Large intestine (tissue), 3 donors: ENCODE measurements around the gene COL23A1. TPM values are rescaled to one million over a fixed set of nuclear protein-coding genes. Genes with fewer than 3 reads are reported as not detected.

ENCODE experiments used
- DNase-seq, 2 donors: peaks; one replicate each; pipeline versions ENCODE4 v3.0.0 to v3.0.0-alpha.2; 2013
- H3K27ac ChIP-seq: one replicate; pipeline ENCODE4 v1.5.1; 2013; ENCODE audit warnings: low read length
- H3K27me3 ChIP-seq: 2 replicates; pipeline ENCODE4 v1.6.1; 2013; ENCODE audit warnings: low read length; ENCODE audit not compliant: control insufficient read depth, insufficient read depth
- H3K36me3 ChIP-seq: 2 replicates; pipeline ENCODE4 v1.6.1; 2013; ENCODE audit warnings: low read length; ENCODE audit not compliant: control insufficient read depth, insufficient read depth
- H3K4me1 ChIP-seq: one replicate; pipeline ENCODE4 v1.6.1; 2013; ENCODE audit warnings: low read length; ENCODE audit not compliant: control insufficient read depth, insufficient read depth
- H3K4me3 ChIP-seq: one replicate; pipeline ENCODE4 v1.5.1; 2013; ENCODE audit warnings: low read length
- H3K9me3 ChIP-seq: one replicate; pipeline ENCODE4 v1.6.1; 2013; ENCODE audit warnings: mild to moderate bottlenecking, low read depth, low read length, moderate library complexity; ENCODE audit not compliant: control insufficient read depth
- WGBS: methylation state at CpG from one replicate; pipeline ENCODE4 v1.1.5; 2013; ENCODE audit warnings: low lambda C conversion rate; ENCODE audit not compliant: insufficient coverage; 5-methylcytosine and 5-hydroxymethylcytosine counted together
- polyA plus RNA-seq: library from polyadenylated mRNA; unstranded; fragments of 120-200 nt; gene quantifications from one replicate; pipeline ENCODE4 v1.2.1, GENCODE V29; 2013

The COL23A1 gene
- polyA plus RNA-seq, 1 donor, result 8.9 TPM

- no peaks in the 10 kb centered on the region for H3K4me1 ChIP-seq
- H3K9me3 ChIP-seq, result no peaks in the 10 kb centered on the region
- no peak for DNase-seq
- no peak overlapping the region for H3K27ac ChIP-seq
- H3K36me3 ChIP-seq, result no peaks in the 10 kb centered on the region
- WGBS, result no CpG with 5 or more reads among the region's 14 CpGs
- no peak overlapping the region for H3K4me3 ChIP-seq
- no peaks in the 10 kb centered on the region for H3K27me3 ChIP-seq
These were observed 67.8 kb downstream of the COL23A1 start for GRCh38 chr5:178522361-178522760.

- DNase-seq, result no peak
- H3K27me3 ChIP-seq, result no peaks in the 10 kb centered on the region
- no peaks in the 10 kb centered on the region for H3K36me3 ChIP-seq
- H3K9me3 ChIP-seq, result no peaks in the 10 kb centered on the region
- no peak overlapping the region for H3K27ac ChIP-seq
- no peaks in the 10 kb centered on the region for H3K4me1 ChIP-seq
- no peak overlapping the region for H3K4me3 ChIP-seq
- WGBS, result no CpG with 5 or more reads among the region's 4 CpGs
These were observed 69.3 kb downstream of the COL23A1 start for GRCh38 chr5:178520851-178521250.

GRCh38 chr5:178519804-178520203 is 70.4 kb downstream of the COL23A1 start:
- Histone ChIP-seq H3K9me3 (no peaks in the 10 kb centered on the region), H3K27me3 (no peaks in the 10 kb centered on the region), H3K4me3 (no peak overlapping the region), H3K36me3 (no peaks in the 10 kb centered on the region), H3K27ac (no peak overlapping the region), H3K4me1 (no peaks in the 10 kb centered on the region)
- 100% methylated on average over 2 of the region's 2 CpGs for WGBS
- no peak for DNase-seq

GRCh38 chr5:178519155-178519554 is 71.0 kb downstream of the COL23A1 start:
- Histone ChIP-seq H3K4me3 (no peak overlapping the region), H3K36me3 (no peaks in the 10 kb centered on the region), H3K27ac (no peak overlapping the region), H3K9me3 (no peaks in the 10 kb centered on the region), H3K4me1 (no peaks in the 10 kb centered on the region), H3K27me3 (no peaks in the 10 kb centered on the region)
- DNase-seq, result no peak
- no CpG with 5 or more reads among the region's 6 CpGs for WGBS

- Histone ChIP-seq H3K4me1 (no peaks in the 10 kb centered on the region), H3K9me3 (no peaks in the 10 kb centered on the region), H3K27ac (no peak overlapping the region), H3K36me3 (no peaks in the 10 kb centered on the region), H3K27me3 (no peaks in the 10 kb centered on the region), H3K4me3 (no peak overlapping the region)
- WGBS, result no CpG with 5 or more reads among the region's 14 CpGs
- DNase-seq, result no peak
These were observed 73.5 kb downstream of the COL23A1 start for GRCh38 chr5:178516504-178517235.

GRCh38 chr5:178515776-178516503 is 74.3 kb downstream of the COL23A1 start:
- Histone ChIP-seq H3K27ac (no peak overlapping the region), H3K4me1 (no peaks in the 10 kb centered on the region)
- WGBS, result no CpG with 5 or more reads among the region's 23 CpGs

GRCh38 chr5:178514851-178515418 is 75.3 kb downstream of the COL23A1 start:
- Histone ChIP-seq H3K4me3 (no peak overlapping the region), H3K9me3 (no peaks in the 10 kb centered on the region), H3K4me1 (no peaks in the 10 kb centered on the region), H3K36me3 (no peaks in the 10 kb centered on the region), H3K27ac (no peak overlapping the region), H3K27me3 (no peaks in the 10 kb centered on the region)
- no peak for DNase-seq
- WGBS, result no CpG with 5 or more reads among the region's 6 CpGs

More at GRCh38 chr5:178515776-178516503, 74.3 kb downstream of the COL23A1 start:
- no peak overlapping the region for H3K4me3 ChIP-seq
- H3K9me3 ChIP-seq, result no peaks in the 10 kb centered on the region
- no peaks in the 10 kb centered on the region for H3K27me3 ChIP-seq
- no peaks in the 10 kb centered on the region for H3K36me3 ChIP-seq
- no peak for DNase-seq

GRCh38 chr5:178511172-178511571 is 79.0 kb downstream of the COL23A1 start:
- no peak for DNase-seq
- H3K36me3 ChIP-seq, result no peaks in the 10 kb centered on the region
- H3K4me1 ChIP-seq, result no peaks in the 10 kb centered on the region
- H3K27ac ChIP-seq, result no peak overlapping the region
- H3K4me3 ChIP-seq, result no peak overlapping the region
- WGBS, result 90% methylated on average over 2 of the region's 3 CpGs
- no peaks in the 10 kb centered on the region for H3K27me3 ChIP-seq
- no peaks in the 10 kb centered on the region for H3K9me3 ChIP-seq

- H3K27ac ChIP-seq, result no peak overlapping the region
- H3K4me1 ChIP-seq, result no peaks in the 10 kb centered on the region
- no peaks in the 10 kb centered on the region for H3K27me3 ChIP-seq
- no CpG with 5 or more reads among the region's 15 CpGs for WGBS
- DNase-seq, result no peak
- no peaks in the 10 kb centered on the region for H3K36me3 ChIP-seq
- H3K4me3 ChIP-seq, result no peak overlapping the region
- H3K9me3 ChIP-seq, result no peaks in the 10 kb centered on the region
These were observed 80.6 kb downstream of the COL23A1 start for GRCh38 chr5:178509491-178510057.

GRCh38 chr5:178507151-178507932 is 82.9 kb downstream of the COL23A1 start:
- 100% methylated on average over 4 of the region's 12 CpGs for WGBS
- H3K4me1 ChIP-seq, result no peaks in the 10 kb centered on the region
- no peak for DNase-seq
- H3K36me3 ChIP-seq, result no peaks in the 10 kb centered on the region
- H3K9me3 ChIP-seq, result no peaks in the 10 kb centered on the region
- no peak overlapping the region for H3K4me3 ChIP-seq
- no peaks in the 10 kb centered on the region for H3K27me3 ChIP-seq
- no peak overlapping the region for H3K27ac ChIP-seq
